NB4 (cell line): ENCODE data around the gene CEBPB.

Experiments used
- CTCF ChIP-seq: IDR thresholded peaks from one replicate; pipeline ENCODE4 v1.5.1; 2012; ENCODE audit warnings: low read depth, low read length
- MYC ChIP-seq: IDR thresholded peaks from 2 replicates; pipeline ENCODE4 v1.6.1; 2011; ENCODE audit warnings: low read depth, low read length

GRCh38 chr20:50141018-50141675 is 49.5 kb upstream of the CEBPB start:
- no peak for TF ChIP-seq CTCF
- TF ChIP-seq MYC = no peak
